HG02588 (cell line): Measurements from ENCODE around the gene TERT.

Source experiments
- ATAC-seq: cut with Tn5 transposase; IDR thresholded peaks from one replicate; pipeline ENCODE4 v1.9.1; 2021; ENCODE audit warnings: mild to moderate bottlenecking, moderate library complexity; ENCODE audit not compliant: unreplicated experiment

The TERT gene

GRCh38 chr5:1209896-1210776, 84.7 kb downstream of the TERT start:
- ATAC-seq = no peak

- no peak for ATAC-seq
Observed at GRCh38 chr5:1209489-1209852, 85.4 kb downstream of the TERT start.

- ATAC-seq = no peak
Observed at GRCh38 chr5:1208743-1209488, 86.0 kb downstream of the TERT start.

- ATAC-seq = no peak
Observed at GRCh38 chr5:1208221-1208742, 86.6 kb downstream of the TERT start.

GRCh38 chr5:1207555-1207954, 87.3 kb downstream of the TERT start:
- ATAC-seq = no peak

- ATAC-seq = no peak
Observed at GRCh38 chr5:1206521-1207412, 88.1 kb downstream of the TERT start.

- ATAC-seq = no peak
Observed at GRCh38 chr5:1205255-1206180, 89.3 kb downstream of the TERT start.

- no peak for ATAC-seq
Observed at GRCh38 chr5:1204693-1205242, 90.1 kb downstream of the TERT start.

- ATAC-seq = no peak
Observed at GRCh38 chr5:1203968-1204692, 90.7 kb downstream of the TERT start.

GRCh38 chr5:1203311-1203967, 91.4 kb downstream of the TERT start:
- ATAC-seq = no peak
